Mucosa of descending colon (tissue), 3 donors: ENCODE results near the gene STK4. TPM values are rescaled to one million over a fixed set of nuclear protein-coding genes. Genes with fewer than 3 reads are reported as not detected.

ENCODE experiments used
- ATAC-seq: fragments of 200-7000 bp; cut with Tn5 transposase; one replicate; pipeline ENCODE4 v1.9.1; 2020; ENCODE audit warnings: mild to moderate bottlenecking, moderate library complexity
- DNase-seq, 3 donors: peaks; one replicate each; pipeline ENCODE4 v3.0.0-alpha.2; 2020
- H3K36me3 ChIP-seq: fragments of 200-600 bp; one replicate; pipeline ENCODE4 v1.8.0; 2021; ENCODE audit warnings: low read depth, mild to moderate bottlenecking
- H3K4me1 ChIP-seq: fragments of 200-600 bp; one replicate; pipeline ENCODE4 v1.8.0; 2021; ENCODE audit warnings: low read depth, mild to moderate bottlenecking
- H3K4me3 ChIP-seq: fragments of 200-600 bp; one replicate; pipeline ENCODE4 v1.8.0; 2021; ENCODE audit warnings: mild to moderate bottlenecking
- H3K9me3 ChIP-seq: fragments of 200-600 bp; one replicate; pipeline ENCODE4 v1.8.0; 2021; ENCODE audit warnings: mild to moderate bottlenecking
- CTCF ChIP-seq: fragments of 200-600 bp; IDR thresholded peaks from one replicate; pipeline ENCODE4 v1.8.0; 2022; ENCODE audit warnings: antibody characterized with exemption, mild to moderate bottlenecking
- intact Hi-C, 2 donors: fragments of 100-400 bp; cut with DNase I in 1 of 2; cut with micrococcal nuclease in 1 of 2; formaldehyde crosslinking; loops; one replicate each; pipeline versions ENCODE4 v1.11.0 to v1.11.1; 2022; cut with DNase I, micrococcal nuclease
- total RNA-seq, 3 donors: library from RNA; stranded (reverse); fragmentation: NEBNext Ultra II Directional in 2 of 3; extraction: Animal tissue kit (Norgen Biotek cat#: 25700) in 2 of 3; gene quantifications; one replicate each; pipeline versions ENCODE4 v1.2.1 to v1.2.4, GENCODE V29; 2021 to 2023
- donor health status: DM: no; HTN: no; CAD: no; lungs with moderate emphysema.
- donor health status: DM: no; HTN: no; CAD: no.
- donor health status: DM: no; HTN: yes; CAD: no.

STK4 gene
- total RNA-seq, 3 donors from 2014 or later = 34.2 to 42.0 (median 36.6) TPM

- Histone ChIP-seq H3K4me3 (no peak overlapping the region), H3K4me1 (peaks cover 13% of the 10 kb centered on the region), H3K9me3 (no peaks in the 10 kb centered on the region), H3K36me3 (no peaks in the 10 kb centered on the region)
- intact Hi-C loops = no loop called here
- DNase-seq (no peak), ATAC-seq (no peak)
- no peak for TF ChIP-seq CTCF
Observed at GRCh38 chr20:45016089-45016671, 49.9 kb downstream of the STK4 start.

- ATAC-seq = no peak
- intact Hi-C loops = no loop called here
- H3K36me3 ChIP-seq = no peaks in the 10 kb centered on the region
Observed at GRCh38 chr20:45017281-45017680, 51.0 kb downstream of the STK4 start.

GRCh38 chr20:45017857-45018256 is 51.5 kb downstream of the STK4 start:
- Histone ChIP-seq H3K4me3 (no peak overlapping the region), H3K4me1 (peaks cover 13% of the 10 kb centered on the region), H3K36me3 (no peaks in the 10 kb centered on the region), H3K9me3 (no peaks in the 10 kb centered on the region)
- ATAC-seq (no peak), DNase-seq (no peak)
- no peak for TF ChIP-seq CTCF
- intact Hi-C loops = no loop called here

More at GRCh38 chr20:45017281-45017680, 51.0 kb downstream of the STK4 start:
- no peak for TF ChIP-seq CTCF
- Histone ChIP-seq H3K9me3 (no peaks in the 10 kb centered on the region), H3K4me3 (no peak overlapping the region), H3K4me1 (peaks cover 13% of the 10 kb centered on the region)
- no peak for DNase-seq

- intact Hi-C loops = no loop called here
Observed at GRCh38 chr20:45019027-45019761, 52.9 kb downstream of the STK4 start.

GRCh38 chr20:45019762-45020123 is 53.4 kb downstream of the STK4 start:
- Histone ChIP-seq H3K9me3 (no peaks in the 10 kb centered on the region), H3K36me3 (no peaks in the 10 kb centered on the region), H3K4me1 (peaks cover 10% of the 10 kb centered on the region), H3K4me3 (no peak overlapping the region)
- no peak for ATAC-seq
- DNase-seq = no peak
- intact Hi-C loops = no loop called here
- TF ChIP-seq CTCF = no peak

More at GRCh38 chr20:45019027-45019761, 52.9 kb downstream of the STK4 start:
- Histone ChIP-seq H3K36me3 (no peaks in the 10 kb centered on the region), H3K4me3 (no peak overlapping the region), H3K4me1 (peaks cover 13% of the 10 kb centered on the region), H3K9me3 (no peaks in the 10 kb centered on the region)
- ATAC-seq (no peak), DNase-seq (no peak)
- no peak for TF ChIP-seq CTCF
